SH-SY5Y (cell line): ENCODE results near the gene OSBPL5.

Experiments used
- GATA2 ChIP-seq: IDR thresholded peaks from 2 replicates; pipeline ENCODE4 v1.6.1; 2011; ENCODE audit warnings: mild to moderate bottlenecking, low read depth, low read length
- GATA3 ChIP-seq: IDR thresholded peaks from 2 replicates; pipeline ENCODE4 v1.6.1; 2011; ENCODE audit warnings: low read depth, mild to moderate bottlenecking, low read length, moderate library complexity

DNA sequence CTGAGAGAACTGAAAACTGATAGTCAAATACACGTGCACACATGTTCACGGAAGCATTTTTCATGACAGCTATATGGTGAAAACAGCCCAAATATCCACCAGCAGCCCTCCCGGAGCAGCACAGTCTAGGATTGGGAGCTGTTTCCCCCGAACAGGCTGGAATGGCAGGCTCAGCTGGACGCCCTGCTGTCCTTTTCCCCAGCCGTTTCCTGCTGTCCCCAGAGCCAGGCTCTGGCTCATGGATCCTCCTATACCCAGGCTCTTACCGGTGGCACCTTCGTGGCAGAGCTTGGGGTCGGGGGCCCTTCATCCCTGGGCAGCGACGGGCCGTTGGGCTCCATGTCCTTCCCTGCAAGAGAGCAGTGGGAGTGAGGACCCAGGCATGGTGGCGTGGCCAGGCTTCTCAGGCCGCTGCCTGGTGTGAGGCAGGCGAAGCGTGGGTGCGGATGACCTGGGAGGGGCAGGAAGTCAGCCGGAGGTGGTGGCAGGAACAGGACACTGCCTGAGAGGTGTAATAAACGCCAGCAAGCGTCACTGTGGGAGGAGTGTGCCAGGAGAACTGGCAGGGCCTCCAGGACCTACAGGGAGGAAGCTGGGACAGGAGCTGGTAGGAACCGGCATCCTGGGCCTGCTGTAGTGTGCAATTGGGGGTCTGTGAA, 38.8 kb downstream of the OSBPL5 start:
- TF ChIP-seq GATA2 (no peak), GATA3 (no peak)
